Kidney epithelial cell (primary cell): ENCODE measurements around the gene PRKCA. TPM values are rescaled to one million over a fixed set of nuclear protein-coding genes. Genes with fewer than 3 reads are reported as not detected.

Source experiments
- DNase-seq: peaks from one replicate; pipeline ENCODE4 v3.0.0-alpha.2; 2010; ENCODE audit warnings: low read depth
- H3K27me3 ChIP-seq: 2 replicates; pipeline ENCODE4 v1.6.0; 2011; ENCODE audit warnings: low read length; ENCODE audit not compliant: control insufficient read depth, insufficient read depth
- H3K36me3 ChIP-seq: 2 replicates; pipeline ENCODE4 v1.5.1; 2011; ENCODE audit warnings: low read length; ENCODE audit not compliant: control insufficient read depth, insufficient read depth
- H3K4me3 ChIP-seq: 2 replicates; pipeline ENCODE4 v1.5.1; 2011; ENCODE audit warnings: low read depth, mild to moderate bottlenecking, control low read depth, low read length
- CTCF ChIP-seq: IDR thresholded peaks from 2 replicates; pipeline ENCODE4 v1.5.1; 2011; ENCODE audit warnings: mild to moderate bottlenecking, moderate library complexity, low read length, control low read depth, inconsistent platforms; ENCODE audit not compliant: insufficient read depth, poor library complexity, severe bottlenecking
- total RNA-seq: library from RNA; depleted of rRNA; stranded (reverse); fragments of >200 nt; gene quantifications from 2 replicates; pipeline ENCODE4 v1.2.3, GENCODE V29; 2015

Gene PRKCA
- total RNA-seq, 1 donor from 2014 or later, result 5.7 TPM

GRCh38 chr17:66543526-66543925, 241.1 kb downstream of the PRKCA start:
- DNase-seq, result no peak
- Histone ChIP-seq H3K36me3 (no peaks in the 10 kb centered on the region), H3K4me3 (no peak overlapping the region), H3K27me3 (no peaks in the 10 kb centered on the region)
- no peak for TF ChIP-seq CTCF

- H3K27me3 ChIP-seq, result no peaks in the 10 kb centered on the region
- H3K36me3 ChIP-seq, result no peaks in the 10 kb centered on the region
- no peak overlapping the region for H3K4me3 ChIP-seq
- DNase-seq, result no peak
- no peak for TF ChIP-seq CTCF
Measured at GRCh38 chr17:66545918-66546317, 243.5 kb downstream of the PRKCA start.

GRCh38 chr17:66547151-66547865, 244.9 kb downstream of the PRKCA start:
- no peak overlapping the region for H3K4me3 ChIP-seq
- TF ChIP-seq CTCF, result no peak
- H3K27me3 ChIP-seq, result no peaks in the 10 kb centered on the region
- no peaks in the 10 kb centered on the region for H3K36me3 ChIP-seq
- DNase-seq, result no peak

- no peak for TF ChIP-seq CTCF
- no peak for DNase-seq
- H3K4me3 ChIP-seq, result no peak overlapping the region
- no peaks in the 10 kb centered on the region for H3K36me3 ChIP-seq
- no peaks in the 10 kb centered on the region for H3K27me3 ChIP-seq
Measured at GRCh38 chr17:66548158-66548557, 245.7 kb downstream of the PRKCA start.

GRCh38 chr17:66548659-66549310, 246.4 kb downstream of the PRKCA start:
- H3K4me3 ChIP-seq, result no peak overlapping the region
- no peak for DNase-seq

More at GRCh38 chr17:66548659-66549310, 246.4 kb downstream of the PRKCA start:
- TF ChIP-seq CTCF, result no peak
- Histone ChIP-seq H3K27me3 (no peaks in the 10 kb centered on the region), H3K36me3 (no peaks in the 10 kb centered on the region)
